Activated CD4-positive, alpha-beta memory T cell treated with anti-CD3 and anti-CD28 coated beads for 36 hours (primary cell): ENCODE measurements around the gene FIBCD1. TPM values are rescaled to one million over a fixed set of nuclear protein-coding genes. Genes with fewer than 3 reads are reported as not detected.

ENCODE experiments used
- CTCF ChIA-PET: fragments of 350-600 bp; sonication (Branson Sonifier 250); formaldehyde crosslinking; loops from one replicate; lab custom pipeline; 2021; ENCODE audit warnings: antibody characterized with exemption, inconsistent platforms; lab: Charles Lee
- POLR2A ChIA-PET: fragments of 350-600 bp; sonication (Branson Sonifier 250); formaldehyde crosslinking; loops from one replicate; lab custom pipeline; 2021; ENCODE audit warnings: antibody characterized with exemption; lab: Charles Lee
- DNase-seq: peaks from one replicate; pipeline ENCODE4 v3.0.0-alpha.2; 2020
- H3K27ac Mint-ChIP-seq: one replicate; pipeline ENCODE4 v1.8.0; 2021; ENCODE audit warnings: mixed read lengths
- H3K27me3 Mint-ChIP-seq: one replicate; pipeline ENCODE4 v1.8.0; 2021; ENCODE audit warnings: mixed read lengths
- H3K36me3 Mint-ChIP-seq: one replicate; pipeline ENCODE4 v1.8.0; 2021; ENCODE audit warnings: mixed read lengths
- H3K4me1 Mint-ChIP-seq: one replicate; pipeline ENCODE4 v1.8.0; 2021; ENCODE audit warnings: low read depth, mixed read lengths
- H3K4me3 Mint-ChIP-seq: one replicate; pipeline ENCODE4 v1.8.0; 2021; ENCODE audit warnings: mild to moderate bottlenecking, mixed read lengths
- H3K9me3 Mint-ChIP-seq: one replicate; pipeline ENCODE4 v1.8.0; 2021; ENCODE audit warnings: mixed read lengths
- intact Hi-C: fragments of 100-400 bp; cut with micrococcal nuclease; formaldehyde crosslinking; loops from one replicate; pipeline ENCODE4 v1.15.1; 2023
- total RNA-seq, 2 experiments: library from RNA; stranded (reverse); gene quantifications; one replicate each; pipeline ENCODE4 v1.2.3, GENCODE V29; 2021

The FIBCD1 gene
- total RNA-seq, 2 experiments from 2014 or later = not detected

DNA sequence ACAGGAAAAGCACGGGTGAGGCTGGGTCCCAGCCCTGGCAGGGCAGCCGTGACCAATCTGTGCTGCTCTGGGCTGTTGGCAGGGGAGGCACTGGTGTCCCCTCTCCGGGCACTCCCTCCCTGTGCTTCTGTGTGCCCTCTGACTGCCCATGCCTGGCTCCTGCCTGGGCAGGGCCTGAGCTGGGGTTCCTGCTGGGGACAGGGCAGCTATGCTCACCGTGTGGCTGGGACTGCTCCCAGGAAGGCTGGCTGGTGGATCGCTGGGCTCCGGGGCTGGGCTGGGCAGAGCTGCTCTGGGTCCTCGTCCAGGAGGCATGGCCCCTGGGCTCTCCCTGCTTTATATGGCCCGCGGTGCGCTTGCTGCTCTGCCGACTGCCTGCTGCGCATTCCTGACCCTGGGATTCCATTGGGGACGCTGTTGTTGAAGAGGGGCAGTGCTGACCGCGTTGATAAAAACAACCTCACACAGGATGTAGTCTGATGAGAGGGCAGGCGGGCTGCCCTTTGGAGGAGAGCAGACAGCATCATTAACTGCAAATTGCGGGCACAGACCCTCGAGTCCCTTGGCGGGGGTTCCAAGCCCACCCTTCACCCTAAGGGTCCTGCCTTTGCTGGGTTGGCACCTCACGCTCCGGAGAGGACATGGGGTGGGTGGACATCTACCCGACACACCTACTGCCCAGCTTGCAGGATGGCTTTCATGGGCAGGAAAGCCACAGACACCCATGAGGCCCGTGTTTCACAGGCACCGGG lies 43.4 kb downstream of the FIBCD1 start:
- intact Hi-C loops = no loop called here
- ChIA-PET CTCF (no interaction called here), POLR2A (no interaction called here)
- H3K27ac Mint-ChIP-seq = no peak overlapping the region
- DNase-seq = no peak
- no peaks in the 10 kb centered on the region for H3K4me1 Mint-ChIP-seq
- H3K27me3 Mint-ChIP-seq = peaks cover 2% of the 10 kb centered on the region
- no peaks in the 10 kb centered on the region for H3K9me3 Mint-ChIP-seq
- no peak overlapping the region for H3K4me3 Mint-ChIP-seq
- no peaks in the 10 kb centered on the region for H3K36me3 Mint-ChIP-seq

- Mint-ChIP-seq H3K4me3 (no peak overlapping the region), H3K36me3 (no peaks in the 10 kb centered on the region), H3K27me3 (no peaks in the 10 kb centered on the region), H3K4me1 (no peaks in the 10 kb centered on the region), H3K27ac (no peak overlapping the region), H3K9me3 (no peaks in the 10 kb centered on the region)
- DNase-seq = no peak
- ChIA-PET POLR2A (no interaction called here), CTCF (no interaction called here)
- intact Hi-C loops = no loop called here
These were observed 44.0 kb downstream of the FIBCD1 start for GRCh38 chr9:130895038-130895437.

GRCh38 chr9:130894546-130894945 lies 44.5 kb downstream of the FIBCD1 start:
- Mint-ChIP-seq H3K9me3 (no peaks in the 10 kb centered on the region), H3K36me3 (no peaks in the 10 kb centered on the region), H3K4me3 (no peak overlapping the region), H3K27me3 (no peaks in the 10 kb centered on the region), H3K4me1 (no peaks in the 10 kb centered on the region), H3K27ac (no peak overlapping the region)
- DNase-seq = no peak
- intact Hi-C loops = no loop called here
- CTCF ChIA-PET = no interaction called here
- POLR2A ChIA-PET = no interaction called here

- POLR2A ChIA-PET = no interaction called here
- intact Hi-C loops = no loop called here
- CTCF ChIA-PET = no interaction called here
- Mint-ChIP-seq H3K36me3 (no peaks in the 10 kb centered on the region), H3K4me1 (no peaks in the 10 kb centered on the region), H3K27ac (no peak overlapping the region), H3K9me3 (no peaks in the 10 kb centered on the region), H3K4me3 (no peak overlapping the region), H3K27me3 (no peaks in the 10 kb centered on the region)
- no peak for DNase-seq
These were observed 45.5 kb downstream of the FIBCD1 start for GRCh38 chr9:130893341-130894101.

GRCh38 chr9:130892477-130893304 lies 46.4 kb downstream of the FIBCD1 start:
- Mint-ChIP-seq H3K36me3 (no peaks in the 10 kb centered on the region), H3K27ac (no peak overlapping the region), H3K4me3 (no peak overlapping the region), H3K27me3 (no peaks in the 10 kb centered on the region), H3K4me1 (no peaks in the 10 kb centered on the region), H3K9me3 (no peaks in the 10 kb centered on the region)
- intact Hi-C loops = no loop called here
- CTCF ChIA-PET = no interaction called here
- no peak for DNase-seq
- POLR2A ChIA-PET = no interaction called here

DNA sequence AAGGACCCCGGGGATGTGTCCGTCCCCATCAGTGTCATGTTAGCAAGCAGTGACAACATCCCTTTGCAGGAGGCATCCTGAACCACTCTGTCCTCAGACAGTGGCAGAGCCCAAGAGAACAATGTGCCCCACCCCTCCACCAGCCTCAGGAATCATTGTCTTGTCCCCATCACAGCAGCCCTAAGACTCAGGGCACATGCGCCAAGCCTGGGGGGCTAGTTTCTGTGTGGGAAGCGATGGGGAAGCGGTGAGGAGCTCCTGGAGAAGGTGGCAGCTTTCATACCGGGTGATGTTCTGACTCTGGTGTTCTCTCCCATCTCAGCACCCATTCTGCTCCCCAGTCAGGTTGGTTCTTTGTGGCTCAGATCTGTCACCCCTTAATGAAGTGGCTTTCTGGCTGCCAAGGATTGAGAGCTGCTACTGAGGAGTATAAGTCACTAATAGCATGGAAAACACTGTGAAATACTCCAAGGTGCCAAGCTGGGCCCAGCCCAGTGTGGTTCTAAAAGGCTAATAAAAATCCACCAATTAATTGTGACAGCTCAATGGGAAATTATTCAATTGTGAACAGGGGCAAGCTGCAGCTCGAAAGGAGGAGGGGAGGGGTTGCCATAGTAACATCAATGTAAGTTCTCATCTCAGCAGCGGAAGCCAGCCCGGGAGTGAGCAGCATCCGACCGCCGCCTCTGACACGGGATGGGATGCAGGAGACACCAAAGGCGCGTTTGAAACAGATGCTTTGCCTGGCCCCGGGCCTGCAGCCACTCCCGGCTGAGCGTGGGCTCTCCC lies 47.2 kb downstream of the FIBCD1 start:
- no peak for DNase-seq
- Mint-ChIP-seq H3K36me3 (no peaks in the 10 kb centered on the region), H3K27me3 (no peaks in the 10 kb centered on the region), H3K27ac (no peak overlapping the region), H3K9me3 (no peaks in the 10 kb centered on the region), H3K4me3 (no peak overlapping the region), H3K4me1 (no peaks in the 10 kb centered on the region)
- ChIA-PET POLR2A (no interaction called here), CTCF (no interaction called here)
- intact Hi-C loops = no loop called here

DNA sequence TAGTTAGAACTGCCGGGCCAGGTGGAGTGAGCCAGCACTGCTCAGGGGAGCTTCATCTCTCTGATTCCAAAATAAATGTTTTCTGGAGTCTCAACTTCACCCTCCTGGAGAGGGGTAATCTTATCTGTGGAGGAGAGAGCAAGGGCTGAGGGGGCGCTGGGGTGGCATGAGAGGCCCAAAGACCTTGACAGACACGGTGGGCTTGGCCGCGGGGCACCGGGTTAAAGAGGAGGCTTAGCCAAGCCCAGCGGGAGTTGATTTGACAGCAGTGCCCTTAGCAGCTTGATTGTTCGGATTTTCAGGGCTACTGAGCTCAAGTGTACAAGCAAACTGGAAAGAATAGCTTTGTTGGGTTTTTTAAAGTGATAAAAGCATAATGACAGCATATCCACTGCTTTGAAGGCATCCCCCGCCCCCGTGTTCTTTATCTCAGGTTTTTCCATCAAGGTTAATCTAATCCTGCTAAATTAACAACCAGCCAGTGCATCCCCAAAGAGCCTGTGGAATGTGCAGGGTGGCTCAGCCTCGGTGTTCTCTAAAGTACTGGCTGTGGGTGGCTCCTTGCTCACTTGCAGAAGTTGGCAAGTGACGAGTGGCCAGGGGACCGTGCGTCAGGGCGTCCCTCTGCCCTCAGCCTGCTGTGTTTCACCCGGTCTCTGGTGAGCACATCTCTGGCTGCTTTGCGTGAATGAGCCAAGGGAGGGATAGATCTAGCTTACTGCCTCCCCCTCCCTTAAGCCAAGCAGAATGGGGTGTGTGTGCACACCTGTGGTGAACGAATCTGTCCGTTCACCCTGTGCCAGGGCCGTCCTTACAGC lies 48.0 kb downstream of the FIBCD1 start:
- ChIA-PET POLR2A (no interaction called here), CTCF (interaction anchor here (1.4 kb wide), 1 partner anchor 22 kb away, joined by 5 read pairs; no protein-coding TSS in a partner anchor)
- intact Hi-C loops = no loop called here
- no peaks in the 10 kb centered on the region for H3K36me3 Mint-ChIP-seq
- H3K4me3 Mint-ChIP-seq = no peak overlapping the region
- H3K4me1 Mint-ChIP-seq = no peaks in the 10 kb centered on the region
- H3K9me3 Mint-ChIP-seq = no peaks in the 10 kb centered on the region
- H3K27me3 Mint-ChIP-seq = no peaks in the 10 kb centered on the region
- DNase-seq = no peak
- H3K27ac Mint-ChIP-seq = no peak overlapping the region

DNA sequence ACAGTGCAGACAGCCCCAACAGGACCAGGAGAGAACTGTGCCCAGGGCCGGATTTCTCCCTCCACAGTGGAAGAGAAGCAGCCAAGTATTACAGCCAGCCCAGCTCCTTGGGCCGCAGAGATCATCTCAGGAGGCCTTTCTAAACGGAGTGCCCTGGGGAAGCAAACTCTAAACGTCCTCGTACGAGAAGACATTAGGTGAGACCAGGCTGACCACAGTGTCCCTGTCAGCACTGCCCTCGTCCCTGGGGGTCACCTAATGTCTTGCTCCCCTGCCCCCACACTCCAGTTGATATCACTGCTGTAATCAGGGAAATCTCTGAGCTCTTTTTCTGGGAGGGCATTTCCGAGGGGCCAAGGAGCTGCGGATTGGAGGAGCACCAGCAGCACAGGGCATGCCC lies 48.9 kb downstream of the FIBCD1 start:
- no peaks in the 10 kb centered on the region for H3K27me3 Mint-ChIP-seq
- ChIA-PET CTCF (interaction anchor here (1.4 kb wide), 1 partner anchor 21 kb away, joined by 5 read pairs; no protein-coding TSS in a partner anchor), POLR2A (no interaction called here)
- H3K27ac Mint-ChIP-seq = no peak overlapping the region
- DNase-seq = no peak
- H3K36me3 Mint-ChIP-seq = no peaks in the 10 kb centered on the region
- no peaks in the 10 kb centered on the region for H3K9me3 Mint-ChIP-seq
- intact Hi-C loops = no loop called here
- H3K4me3 Mint-ChIP-seq = no peak overlapping the region
- no peaks in the 10 kb centered on the region for H3K4me1 Mint-ChIP-seq

DNA sequence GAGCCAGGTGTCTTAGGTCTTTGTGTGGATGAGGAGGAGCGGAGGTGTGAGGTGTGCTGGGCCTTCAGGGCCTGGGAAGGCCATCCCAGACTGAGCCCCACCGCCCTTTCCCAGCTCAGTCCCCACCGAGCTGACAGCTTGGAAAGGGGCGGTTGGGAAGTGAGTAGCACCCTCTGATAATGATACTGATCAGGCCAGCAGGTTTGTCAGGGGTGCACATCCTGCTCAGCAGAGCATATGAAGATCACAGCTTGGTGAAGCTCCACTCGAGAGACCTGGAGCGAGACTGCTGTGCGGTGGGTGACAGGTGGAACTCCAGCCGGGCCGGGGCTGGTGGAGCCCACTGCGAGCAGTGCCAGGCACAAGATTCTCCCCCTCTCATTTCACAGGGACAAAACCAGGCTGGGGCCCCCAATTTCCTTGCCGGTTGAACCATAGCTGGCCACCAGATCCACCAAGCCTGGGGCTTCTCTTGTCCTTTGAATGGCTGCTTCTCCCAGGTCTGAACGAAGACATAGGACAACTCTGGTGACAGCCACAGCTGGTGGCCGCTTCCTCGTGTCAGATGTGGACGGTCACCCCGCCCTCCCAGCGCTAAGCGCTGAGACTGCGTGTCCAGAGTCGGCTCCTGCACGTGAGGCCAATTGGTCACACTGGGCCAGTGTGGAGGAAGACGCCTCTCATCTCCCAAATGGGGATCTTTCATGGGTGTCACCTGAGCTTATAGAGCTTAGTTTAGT lies 50.7 kb downstream of the FIBCD1 start:
- Mint-ChIP-seq H3K36me3 (peaks cover 2% of the 10 kb centered on the region), H3K4me1 (no peaks in the 10 kb centered on the region), H3K27me3 (no peaks in the 10 kb centered on the region), H3K9me3 (no peaks in the 10 kb centered on the region), H3K27ac (no peak overlapping the region), H3K4me3 (no peak overlapping the region)
- CTCF ChIA-PET = interaction anchor here (0.6 kb wide), 1 partner anchor 455 kb away, joined by 3 read pairs; no protein-coding TSS in a partner anchor
- no peak for DNase-seq
- POLR2A ChIA-PET = no interaction called here
- intact Hi-C loops = no loop called here

- H3K36me3 Mint-ChIP-seq = peaks cover 2% of the 10 kb centered on the region
- H3K4me3 Mint-ChIP-seq = no peak overlapping the region
- H3K27ac Mint-ChIP-seq = no peak overlapping the region
- ChIA-PET CTCF (no interaction called here), POLR2A (no interaction called here)
- intact Hi-C loops = no loop called here
- no peaks in the 10 kb centered on the region for H3K27me3 Mint-ChIP-seq
- H3K9me3 Mint-ChIP-seq = no peaks in the 10 kb centered on the region
- H3K4me1 Mint-ChIP-seq = no peaks in the 10 kb centered on the region
- no peak for DNase-seq
These were observed 51.4 kb downstream of the FIBCD1 start for GRCh38 chr9:130887494-130888144.
